Lower leg skin (tissue), 3 donors: ENCODE data around the gene MEIOSIN.

Experiments
- POLR2A ChIP-seq, 2 donors: fragments of 450-650 bp; IDR thresholded peaks; one replicate each; pipeline ENCODE4 v1.6.1; 2016 to 2017; ENCODE audit warnings: antibody characterized with exemption in 2 of 2, mild to moderate bottlenecking in 1 of 2, moderate library complexity in 1 of 2
- TF ChIP-seq, protein P1 (sequence below), 3 donors: fragments of 450-650 bp; IDR thresholded peaks; one replicate each; pipeline ENCODE4 v1.5.1; 2016; ENCODE audit warnings: antibody characterized with exemption in 3 of 3, mild to moderate bottlenecking in 3 of 3, moderate library complexity in 2 of 3

- TF ChIP-seq, protein P1, sequence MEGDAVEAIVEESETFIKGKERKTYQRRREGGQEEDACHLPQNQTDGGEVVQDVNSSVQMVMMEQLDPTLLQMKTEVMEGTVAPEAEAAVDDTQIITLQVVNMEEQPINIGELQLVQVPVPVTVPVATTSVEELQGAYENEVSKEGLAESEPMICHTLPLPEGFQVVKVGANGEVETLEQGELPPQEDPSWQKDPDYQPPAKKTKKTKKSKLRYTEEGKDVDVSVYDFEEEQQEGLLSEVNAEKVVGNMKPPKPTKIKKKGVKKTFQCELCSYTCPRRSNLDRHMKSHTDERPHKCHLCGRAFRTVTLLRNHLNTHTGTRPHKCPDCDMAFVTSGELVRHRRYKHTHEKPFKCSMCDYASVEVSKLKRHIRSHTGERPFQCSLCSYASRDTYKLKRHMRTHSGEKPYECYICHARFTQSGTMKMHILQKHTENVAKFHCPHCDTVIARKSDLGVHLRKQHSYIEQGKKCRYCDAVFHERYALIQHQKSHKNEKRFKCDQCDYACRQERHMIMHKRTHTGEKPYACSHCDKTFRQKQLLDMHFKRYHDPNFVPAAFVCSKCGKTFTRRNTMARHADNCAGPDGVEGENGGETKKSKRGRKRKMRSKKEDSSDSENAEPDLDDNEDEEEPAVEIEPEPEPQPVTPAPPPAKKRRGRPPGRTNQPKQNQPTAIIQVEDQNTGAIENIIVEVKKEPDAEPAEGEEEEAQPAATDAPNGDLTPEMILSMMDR (IDR thresholded peaks at IDR 0.05), result no peak
- no peak for TF ChIP-seq POLR2A (IDR thresholded peaks at IDR 0.05)
Observed at GRCh38 chr19:45772912-45773311, 39.7 kb downstream of the MEIOSIN start.
